ENCODE results near the gene WWC2. TPM values are rescaled to one million over a fixed set of nuclear protein-coding genes. Genes with fewer than 3 reads are reported as not detected.
"Not testable (repeated sequence)": the region's sequence is repeated elsewhere in the genome, so short reads cannot be mapped to it uniquely, and the experiment has no call there.

Gene WWC2
- total and polyA plus RNA-seq, 7 donors: 2.9 to 15.5 (median 7.8) TPM

DNA sequence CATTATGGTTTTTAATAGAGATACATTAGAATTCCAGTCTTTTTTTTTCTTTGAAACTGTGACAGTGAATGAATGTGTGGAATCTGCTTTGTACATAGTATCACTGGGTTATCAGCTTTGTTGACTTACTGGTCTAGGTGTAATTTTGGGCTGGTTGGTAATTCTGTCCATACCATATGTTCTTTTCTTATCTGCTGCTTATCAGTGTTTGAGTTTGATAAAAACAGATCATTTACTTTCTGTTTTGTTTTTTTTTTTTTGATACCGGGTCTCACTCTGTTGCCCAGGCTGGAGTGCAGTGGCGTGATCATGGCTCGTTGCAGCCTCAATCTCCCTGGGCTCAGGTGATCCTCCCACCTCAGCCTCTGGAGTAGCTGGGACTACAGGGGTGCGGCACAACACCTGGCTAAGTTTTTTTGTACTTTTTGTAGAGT, 12.4 kb downstream of the WWC2 start:
- ATAC-seq (no peak), DNase-seq (no peak)
- Histone ChIP-seq H3K27me3 (ENCODE audit: insufficient read depth in 3 of 3, low read length in 2 of 3) (no peaks in the 10 kb centered on the region), H3K4me3 (no peak overlapping the region), H3K4me1 (no peaks in the 10 kb centered on the region), H3K9me3 (no peaks in the 10 kb centered on the region), H3K36me3 (ENCODE audit: insufficient read depth in 1 of 2, low read depth in 1 of 2) (no peaks in the 10 kb centered on the region), H3K27ac (no peak overlapping the region)
- intact Hi-C loops (cut with DNase I): no loop called here
- WGBS, 3 donors: 95 to 97% (median 96%) methylated on average over 4 of the region's 4 CpGs
- TF ChIP-seq, protein P1, sequence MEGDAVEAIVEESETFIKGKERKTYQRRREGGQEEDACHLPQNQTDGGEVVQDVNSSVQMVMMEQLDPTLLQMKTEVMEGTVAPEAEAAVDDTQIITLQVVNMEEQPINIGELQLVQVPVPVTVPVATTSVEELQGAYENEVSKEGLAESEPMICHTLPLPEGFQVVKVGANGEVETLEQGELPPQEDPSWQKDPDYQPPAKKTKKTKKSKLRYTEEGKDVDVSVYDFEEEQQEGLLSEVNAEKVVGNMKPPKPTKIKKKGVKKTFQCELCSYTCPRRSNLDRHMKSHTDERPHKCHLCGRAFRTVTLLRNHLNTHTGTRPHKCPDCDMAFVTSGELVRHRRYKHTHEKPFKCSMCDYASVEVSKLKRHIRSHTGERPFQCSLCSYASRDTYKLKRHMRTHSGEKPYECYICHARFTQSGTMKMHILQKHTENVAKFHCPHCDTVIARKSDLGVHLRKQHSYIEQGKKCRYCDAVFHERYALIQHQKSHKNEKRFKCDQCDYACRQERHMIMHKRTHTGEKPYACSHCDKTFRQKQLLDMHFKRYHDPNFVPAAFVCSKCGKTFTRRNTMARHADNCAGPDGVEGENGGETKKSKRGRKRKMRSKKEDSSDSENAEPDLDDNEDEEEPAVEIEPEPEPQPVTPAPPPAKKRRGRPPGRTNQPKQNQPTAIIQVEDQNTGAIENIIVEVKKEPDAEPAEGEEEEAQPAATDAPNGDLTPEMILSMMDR (IDR thresholded peaks at IDR 0.05): no peak

DNA sequence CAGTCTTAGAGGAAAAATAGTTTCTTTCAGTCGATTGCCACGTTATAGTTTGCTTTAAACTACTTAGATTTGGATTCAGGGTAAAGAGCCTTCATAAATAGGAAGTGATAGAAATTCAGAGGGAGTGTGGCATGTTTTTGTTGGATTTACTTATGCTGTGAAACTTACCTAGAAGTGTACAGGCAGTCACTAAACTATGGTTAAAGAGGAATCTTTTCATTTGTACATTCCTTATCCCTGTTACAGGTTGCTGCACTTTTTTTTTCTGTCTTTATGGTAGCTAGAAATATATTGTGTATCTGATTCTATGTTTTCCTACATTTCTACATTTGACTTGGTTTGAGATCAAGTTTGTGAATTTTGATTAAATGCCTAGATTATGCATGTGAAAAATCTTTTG, 19.1 kb downstream of the WWC2 start:
- ATAC-seq (no peak), DNase-seq (no peak)
- Histone ChIP-seq H3K4me1 (peaks cover 6% of the 10 kb centered on the region), H3K4me3 (no peak overlapping the region), H3K36me3 (ENCODE audit: insufficient read depth in 1 of 2, low read depth in 1 of 2) (no peaks in the 10 kb centered on the region), H3K27ac (no peak overlapping the region), H3K9me3 (no peaks in the 10 kb centered on the region), H3K27me3 (ENCODE audit: insufficient read depth in 3 of 3, low read length in 2 of 3) (no peaks in the 10 kb centered on the region)
- TF ChIP-seq, protein P1 (IDR thresholded peaks at IDR 0.05): no peak
- WGBS, 3 donors: 71 to 82% (median 73%) methylated on average over 2 of the region's 2 CpGs
- intact Hi-C loops (cut with DNase I): no loop called here

DNA sequence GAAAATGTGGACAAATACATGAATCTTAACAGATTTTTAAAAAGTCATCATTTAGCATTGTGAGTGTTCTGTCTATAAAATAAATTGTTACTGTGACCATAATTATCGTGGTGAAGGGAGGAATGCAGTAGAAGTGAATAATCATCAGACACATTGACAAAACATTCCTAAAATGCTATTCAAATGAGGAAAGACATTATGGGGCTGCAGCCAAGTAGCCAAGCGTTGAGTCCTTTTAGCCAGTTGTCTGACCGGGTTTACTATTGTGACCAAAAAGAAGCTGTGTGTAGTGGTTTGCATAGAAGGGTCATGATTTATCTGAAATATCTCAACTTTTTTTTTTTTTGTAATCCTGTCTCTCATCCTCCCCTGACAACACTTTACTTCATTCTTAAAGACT, 19.5 kb downstream of the WWC2 start:
- Histone ChIP-seq H3K27me3 (ENCODE audit: insufficient read depth in 3 of 3, low read length in 2 of 3) (no peaks in the 10 kb centered on the region), H3K9me3 (no peaks in the 10 kb centered on the region), H3K4me3 (no peak overlapping the region), H3K4me1 (peaks cover 6% of the 10 kb centered on the region), H3K27ac (no peak overlapping the region), H3K36me3 (ENCODE audit: insufficient read depth in 1 of 2, low read depth in 1 of 2) (no peaks in the 10 kb centered on the region)
- intact Hi-C loops (cut with DNase I): no loop called here
- no peak for DNase-seq
- 16 to 21% (median 18%) methylated on average over 3 of the region's 3 CpGs for WGBS, 3 donors
- TF ChIP-seq, protein P1 (IDR thresholded peaks at IDR 0.05): no peak
- no peak for ATAC-seq

GRCh38 chr4:183121660-183122059, 22.6 kb downstream of the WWC2 start:
- H3K9me3 ChIP-seq; ATAC-seq; H3K4me1 ChIP-seq; H3K27ac ChIP-seq; intact Hi-C loops (cut with DNase I); H3K36me3 ChIP-seq (ENCODE audit: insufficient read depth in 1 of 2, low read depth in 1 of 2); H3K4me3 ChIP-seq; H3K27me3 ChIP-seq (ENCODE audit: insufficient read depth in 3 of 3, low read length in 2 of 3); DNase-seq: not testable (repeated sequence)
- WGBS, 3 donors: 99 to 100% (median 99%) methylated on average over 12 of the region's 12 CpGs

GRCh38 chr4:183124228-183124627, 25.2 kb downstream of the WWC2 start:
- H3K27me3 ChIP-seq (ENCODE audit: insufficient read depth in 3 of 3, low read length in 2 of 3): no peaks in the 10 kb centered on the region
- no peaks in the 10 kb centered on the region for H3K36me3 ChIP-seq (ENCODE audit: insufficient read depth in 1 of 2, low read depth in 1 of 2)
- TF ChIP-seq, protein P1 (IDR thresholded peaks at IDR 0.05): no peak
- ATAC-seq: no peak
- intact Hi-C loops (cut with DNase I): no loop called here
- WGBS, 3 donors: 43 to 65% (median 50%) methylated on average over 3 of the region's 3 CpGs
- H3K9me3 ChIP-seq: no peaks in the 10 kb centered on the region
- H3K4me3 ChIP-seq: no peak overlapping the region
- H3K27ac ChIP-seq: no peak overlapping the region
- DNase-seq: no peak
- H3K4me1 ChIP-seq: peaks cover 3% of the 10 kb centered on the region

Data from psoas muscle (tissue), 8 donors.